H9 (cell line): ENCODE measurements around the gene TBL1X. TPM values are rescaled to one million over a fixed set of nuclear protein-coding genes. Genes with fewer than 3 reads are reported as not detected.
A peak's percentile ranks its signal among the peaks of the same experiment; 100 is the strongest.
"Not testable (repeated sequence)": the region's sequence is repeated elsewhere in the genome, so short reads cannot be mapped to it uniquely, and the experiment has no call there.

Experiments
- DNase-seq: peaks from one replicate; pipeline ENCODE4 v3.0.0-alpha.2; 2017
- H2AFZ ChIP-seq: one replicate; pipeline ENCODE4 v1.6.1; 2013; ENCODE audit warnings: mild to moderate bottlenecking, low read length, control low read depth, moderate library complexity
- H2AK5ac ChIP-seq: 2 replicates; pipeline ENCODE4 v1.6.1; 2013; ENCODE audit warnings: low read length, control low read depth, mixed read lengths; ENCODE audit not compliant: insufficient read length
- H2BK120ac ChIP-seq: one replicate; pipeline ENCODE4 v1.6.1; 2013; ENCODE audit warnings: low read depth, mild to moderate bottlenecking, low read length, control low read depth, inconsistent platforms; ENCODE audit not compliant: poor library complexity, severe bottlenecking
- H2BK12ac ChIP-seq: 2 replicates; pipeline ENCODE4 v1.6.1; 2013; ENCODE audit warnings: low read length, control low read depth, mixed read lengths, low read depth; ENCODE audit not compliant: insufficient read length
- H2BK15ac ChIP-seq: 2 replicates; pipeline ENCODE4 v1.6.1; 2013; ENCODE audit warnings: low read depth, low read length, control low read depth
- H2BK20ac ChIP-seq: one replicate; pipeline ENCODE4 v1.6.1; 2013; ENCODE audit warnings: low read depth, mild to moderate bottlenecking, low read length, control low read depth, inconsistent platforms; ENCODE audit not compliant: poor library complexity, severe bottlenecking
- H2BK5ac ChIP-seq: 2 replicates; pipeline ENCODE4 v1.6.1; 2013; ENCODE audit warnings: low read length, control low read depth, mixed read lengths; ENCODE audit not compliant: insufficient read length
- H3K14ac ChIP-seq: 2 replicates; pipeline ENCODE4 v1.6.1; 2013; ENCODE audit warnings: low read length, control low read depth; ENCODE audit not compliant: insufficient read depth
- H3K18ac ChIP-seq: 2 replicates; pipeline ENCODE4 v1.6.1; 2013; ENCODE audit warnings: low read depth, mild to moderate bottlenecking, mixed read lengths, low read length, control low read depth; ENCODE audit not compliant: insufficient read length
- H3K23ac ChIP-seq: 2 replicates; pipeline ENCODE4 v1.6.1; 2013; ENCODE audit warnings: low read length, control low read depth, mixed read lengths, low read depth; ENCODE audit not compliant: insufficient read length
- H3K23me2 ChIP-seq: 2 replicates; pipeline ENCODE4 v1.6.1; 2013; ENCODE audit warnings: low read depth, mild to moderate bottlenecking, mixed read lengths, low read length, control low read depth; ENCODE audit not compliant: insufficient read length, poor library complexity, severe bottlenecking
- H3K27ac ChIP-seq: 2 replicates; pipeline ENCODE4 v1.5.1; 2013; ENCODE audit warnings: low read length, control low read depth, mixed read lengths, low read depth; ENCODE audit not compliant: insufficient read length
- H3K27me3 ChIP-seq: 2 replicates; pipeline ENCODE4 v1.6.1; 2013; ENCODE audit warnings: low read length, control low read depth, inconsistent platforms; ENCODE audit not compliant: insufficient read depth
- H3K4ac ChIP-seq: 2 replicates; pipeline ENCODE4 v1.6.1; 2013; ENCODE audit warnings: low read depth, mild to moderate bottlenecking, control low read depth, inconsistent platforms, low read length, moderate library complexity
- H3K4me1 ChIP-seq: 2 replicates; pipeline ENCODE4 v1.6.1; 2013; ENCODE audit warnings: low read length, control low read depth, inconsistent platforms; ENCODE audit not compliant: insufficient read depth
- H3K4me2 ChIP-seq: 2 replicates; pipeline ENCODE4 v1.6.1; 2013; ENCODE audit warnings: low read length, control low read depth, mixed read lengths; ENCODE audit not compliant: insufficient read length, insufficient read depth
- H3K56ac ChIP-seq: 2 replicates; pipeline ENCODE4 v1.6.1; 2013; ENCODE audit warnings: low read depth, mild to moderate bottlenecking, mixed read lengths, low read length, control low read depth; ENCODE audit not compliant: insufficient read length
- H3K79me1 ChIP-seq: 2 replicates; pipeline ENCODE4 v1.6.1; 2013; ENCODE audit warnings: low read depth, mild to moderate bottlenecking, moderate library complexity, low read length, control low read depth, inconsistent platforms; ENCODE audit not compliant: insufficient read depth, poor library complexity, severe bottlenecking
- H3K79me2 ChIP-seq: 2 replicates; pipeline ENCODE4 v1.6.1; 2013; ENCODE audit warnings: low read length, control low read depth, inconsistent platforms; ENCODE audit not compliant: insufficient read depth
- H3K9ac ChIP-seq: 2 replicates; pipeline ENCODE4 v1.6.1; 2013; ENCODE audit warnings: low read length, control low read depth, mixed read lengths; ENCODE audit not compliant: insufficient read length; ENCODE audit errors: extremely low read depth
- H3K9me3 ChIP-seq: one replicate; pipeline ENCODE4 v1.6.1; 2013; ENCODE audit warnings: low read depth, low read length, inconsistent platforms; ENCODE audit not compliant: control insufficient read depth
- H3T11ph ChIP-seq: one replicate; pipeline ENCODE4 v1.6.1; 2013; ENCODE audit warnings: mild to moderate bottlenecking, low read length, control low read depth, inconsistent platforms
- H4K20me1 ChIP-seq: one replicate; pipeline ENCODE4 v1.6.1; 2013; ENCODE audit not compliant: control insufficient read depth, insufficient read length, insufficient read depth
- H4K5ac ChIP-seq: 2 replicates; pipeline ENCODE4 v1.6.1; 2013; ENCODE audit warnings: low read depth, mild to moderate bottlenecking, mixed read lengths, low read length, control low read depth; ENCODE audit not compliant: insufficient read length
- H4K8ac ChIP-seq: replicated peaks from 2 replicates; pipeline ENCODE4 v1.6.1; 2013; ENCODE audit warnings: low read length, control low read depth, mixed read lengths, low read depth; ENCODE audit not compliant: insufficient read length
- H4K91ac ChIP-seq: 2 replicates; pipeline ENCODE4 v1.6.1; 2013; ENCODE audit warnings: low read depth, mild to moderate bottlenecking, moderate library complexity, mixed read lengths, low read length, control low read depth; ENCODE audit not compliant: insufficient read length
- H3K27ac Mint-ChIP-seq, 3 experiments: 2 replicates in 2 of 3; 3 replicates in 1 of 3; pipeline ENCODE4 v1.8.0; 2020 to 2021; ENCODE audit warnings: mixed read lengths in 3 of 3, mild to moderate bottlenecking in 1 of 3, moderate library complexity in 1 of 3
- H3K27me3 Mint-ChIP-seq: 2 replicates; pipeline ENCODE4 v1.8.0; 2021; ENCODE audit warnings: low read depth, mild to moderate bottlenecking, moderate library complexity, mixed read lengths
- H3K36me3 Mint-ChIP-seq, 3 experiments: 2 replicates in 2 of 3; 3 replicates in 1 of 3; pipeline ENCODE4 v1.8.0; 2020 to 2021; ENCODE audit warnings: low read depth in 3 of 3, mixed read lengths in 3 of 3; ENCODE audit not compliant: insufficient read depth in 1 of 3
- H3K4me1 Mint-ChIP-seq, 2 experiments: 2 replicates each; pipeline ENCODE4 v1.8.0; 2020; ENCODE audit warnings: mixed read lengths in 2 of 2
- H3K4me3 Mint-ChIP-seq, 2 experiments: 2 replicates in 1 of 2; 3 replicates in 1 of 2; pipeline ENCODE4 v1.8.0; 2020 to 2021; ENCODE audit warnings: mild to moderate bottlenecking in 2 of 2, mixed read lengths in 2 of 2, moderate library complexity in 1 of 2
- H3K9me3 Mint-ChIP-seq, 2 experiments: 2 replicates in 1 of 2; 3 replicates in 1 of 2; pipeline ENCODE4 v1.8.0; 2020; ENCODE audit warnings: mild to moderate bottlenecking in 2 of 2, mixed read lengths in 2 of 2, moderate library complexity in 1 of 2
- CTCF ChIP-seq: fragments of 200-600 bp; sonication (generic); conservative IDR thresholded peaks from 3 replicates; pipeline ENCODE4 v1.8.0; 2021; ENCODE audit warnings: antibody characterized with exemption, mild to moderate bottlenecking
- WGBS: extraction: QIAGEN DNeasy Blood & Tissue Kit; methylation state at CpG from one replicate; pipeline ENCODE4 v1.1.7; 2013; ENCODE audit warnings: missing lambda C conversion rate, low lambda C conversion rate, mixed read lengths; ENCODE audit not compliant: insufficient read length; ENCODE audit errors: extremely low coverage; 5-methylcytosine and 5-hydroxymethylcytosine counted together
- total RNA-seq: library from RNA; stranded (reverse); gene quantifications from 2 replicates; pipeline ENCODE4 v1.2.1, GENCODE V29; 2021

Gene TBL1X
- total RNA-seq, 1 experiment from 2014 or later, result 24.1 TPM

- Histone ChIP-seq H3K14ac (no peak overlapping the region), H3K18ac (no peak overlapping the region), H4K91ac (no peak overlapping the region), H3K79me2 (no peaks in the 10 kb centered on the region), H2BK12ac (no peak overlapping the region), H2BK20ac (no peak overlapping the region), H2AK5ac (no peak overlapping the region), H3K27ac (no peak overlapping the region), H4K8ac (no peak overlapping the region), H4K5ac (no peak overlapping the region), H3K9me3 (no peaks in the 10 kb centered on the region), H3K4ac (no peak overlapping the region), H3K4me2 (no peak overlapping the region), H2BK5ac (no peak overlapping the region), H3K9ac (no peak overlapping the region), H2BK15ac (no peak overlapping the region), H3K27me3 (no peaks in the 10 kb centered on the region), H3K4me1 (no peaks in the 10 kb centered on the region; the same call in 1 of the 2 replicates), H2AFZ (no peak overlapping the region), H3K79me1 (no peaks in the 10 kb centered on the region), H4K20me1 (no peaks in the 10 kb centered on the region), H3K56ac (no peak overlapping the region), H3T11ph (no peak overlapping the region), H3K23me2 (no peaks in the 10 kb centered on the region), H3K23ac (no peak overlapping the region), H2BK120ac (no peak overlapping the region)
- WGBS, result no CpG with 5 or more reads among the region's 8 CpGs
- Mint-ChIP-seq H3K27me3 (peaks cover 2% of the 10 kb centered on the region; the same call in 1 of the 2 replicates), H3K36me3 (no peaks in the 10 kb centered on the region; a peak in 1 of 7 replicates), H3K4me3 (no peak overlapping the region; a peak in 1 of 5 replicates), H3K4me1 (peaks cover 2 to 9% of the 10 kb centered on the region in 2 experiments), H3K9me3 (peaks cover 0 to 53% of the 10 kb centered on the region in 2 experiments; a peak in 2 of 5 replicates), H3K27ac (peak overlapping the region in 1 of 3 experiments; percentile 48; a peak in 1 of 7 replicates)
- TF ChIP-seq CTCF, result no peak
- DNase-seq, result no peak
Observed at GRCh38 chrX:9456250-9457074, 8.4 kb upstream of the TBL1X start.

- H2BK120ac ChIP-seq, H4K20me1 ChIP-seq, H3K14ac ChIP-seq, H3K27ac ChIP-seq, H2AK5ac ChIP-seq, H3K4me1 ChIP-seq, H3K36me3 Mint-ChIP-seq, H3K9ac ChIP-seq, H3T11ph ChIP-seq, H3K27me3 Mint-ChIP-seq, H2BK5ac ChIP-seq, H3K56ac ChIP-seq, H3K9me3 ChIP-seq, H3K27me3 ChIP-seq, H3K79me2 ChIP-seq, H3K27ac Mint-ChIP-seq, H3K79me1 ChIP-seq, H4K8ac ChIP-seq, H3K23me2 ChIP-seq, H3K4me3 Mint-ChIP-seq, H2AFZ ChIP-seq, H3K4me2 ChIP-seq, H3K18ac ChIP-seq, H2BK12ac ChIP-seq, H2BK15ac ChIP-seq, H4K91ac ChIP-seq, DNase-seq, H3K23ac ChIP-seq, H4K5ac ChIP-seq, H2BK20ac ChIP-seq, H3K4ac ChIP-seq: not testable (repeated sequence)
- no CpG with 5 or more reads among the region's 12 CpGs for WGBS
- Mint-ChIP-seq H3K9me3 (peaks cover 2 to 51% of the 10 kb centered on the region in 2 experiments; a peak in 3 of 5 replicates), H3K4me1 (peaks cover 9 to 21% of the 10 kb centered on the region in 2 experiments)
Observed at GRCh38 chrX:9458034-9458433, 6.8 kb upstream of the TBL1X start.
